ENCODE results near the gene ZNF286A.

DNA sequence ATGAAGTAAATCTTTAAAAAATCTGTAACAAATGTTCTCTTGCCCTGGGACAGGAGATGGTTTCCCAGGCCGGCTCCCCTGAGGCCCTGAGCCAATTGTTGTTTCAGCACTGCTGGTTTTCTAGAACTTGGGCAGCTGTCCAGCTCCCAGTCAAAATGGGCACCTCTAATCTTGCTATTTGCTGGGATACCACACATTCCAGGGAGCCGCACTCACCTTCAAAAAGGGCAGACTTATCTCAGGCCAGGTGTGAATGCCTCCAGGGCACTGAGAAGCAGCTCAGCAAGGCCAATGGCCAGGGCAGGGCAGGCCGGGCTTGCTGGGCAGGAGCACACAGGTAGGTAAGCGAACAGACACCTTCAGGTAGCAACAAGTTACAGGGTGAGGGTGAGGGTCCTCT lies 39.9 kb upstream of the ZNF286A start:
- TF ChIP-seq, protein P1, sequence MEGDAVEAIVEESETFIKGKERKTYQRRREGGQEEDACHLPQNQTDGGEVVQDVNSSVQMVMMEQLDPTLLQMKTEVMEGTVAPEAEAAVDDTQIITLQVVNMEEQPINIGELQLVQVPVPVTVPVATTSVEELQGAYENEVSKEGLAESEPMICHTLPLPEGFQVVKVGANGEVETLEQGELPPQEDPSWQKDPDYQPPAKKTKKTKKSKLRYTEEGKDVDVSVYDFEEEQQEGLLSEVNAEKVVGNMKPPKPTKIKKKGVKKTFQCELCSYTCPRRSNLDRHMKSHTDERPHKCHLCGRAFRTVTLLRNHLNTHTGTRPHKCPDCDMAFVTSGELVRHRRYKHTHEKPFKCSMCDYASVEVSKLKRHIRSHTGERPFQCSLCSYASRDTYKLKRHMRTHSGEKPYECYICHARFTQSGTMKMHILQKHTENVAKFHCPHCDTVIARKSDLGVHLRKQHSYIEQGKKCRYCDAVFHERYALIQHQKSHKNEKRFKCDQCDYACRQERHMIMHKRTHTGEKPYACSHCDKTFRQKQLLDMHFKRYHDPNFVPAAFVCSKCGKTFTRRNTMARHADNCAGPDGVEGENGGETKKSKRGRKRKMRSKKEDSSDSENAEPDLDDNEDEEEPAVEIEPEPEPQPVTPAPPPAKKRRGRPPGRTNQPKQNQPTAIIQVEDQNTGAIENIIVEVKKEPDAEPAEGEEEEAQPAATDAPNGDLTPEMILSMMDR (IDR thresholded peaks at IDR 0.05 in 4 of 5, conservative IDR thresholded peaks at IDR 0.05 in 1 of 5), result no peak
- TF ChIP-seq POLR2A (IDR thresholded peaks at IDR 0.05), result no peak
